ENCODE measurements around the gene NUP54.

Gene NUP54

DNA sequence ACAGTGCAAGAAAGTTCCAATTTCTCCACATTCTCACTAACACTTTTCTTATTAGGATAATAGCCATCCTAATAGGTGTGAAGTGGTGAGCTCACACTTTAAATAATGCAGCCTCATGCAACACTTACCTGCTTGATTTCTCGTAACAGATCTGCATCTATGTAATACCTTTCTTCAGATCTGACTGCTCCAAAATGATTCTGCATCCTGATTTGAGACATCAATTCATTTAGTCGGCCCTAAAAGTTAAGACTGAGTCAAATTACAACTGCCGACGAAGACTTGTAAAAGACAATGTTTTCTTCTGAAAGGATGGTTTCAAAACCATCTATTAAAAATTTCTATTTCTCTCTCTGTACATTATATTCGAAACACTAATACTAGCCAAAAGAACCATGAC is 30.7 kb downstream of the NUP54 start:
- Histone ChIP-seq H2AFZ (ENCODE audit: low read depth, low read length, severe bottlenecking) (no peak overlapping the region), H3F3A (ENCODE audit: insufficient read depth) (no peaks in the 10 kb centered on the region), H3K27me3 (ENCODE audit: low read length) (no peaks in the 10 kb centered on the region), H3K9ac (ENCODE audit: low read length) (no peak overlapping the region), H3K36me3 (ENCODE audit: low read length) (peaks cover 14% of the 10 kb centered on the region; the same call in 1 of the 2 replicates), H4K20me1 (ENCODE audit: low read depth, low read length) (no peaks in the 10 kb centered on the region), H3K9me2 (replicated peaks; ENCODE audit: insufficient read depth, low read length) (no peaks in the 10 kb centered on the region), H3K4me3 (ENCODE audit: insufficient read depth, low read length, poor library complexity, severe bottlenecking) (no peak overlapping the region), H3K27ac (ENCODE audit: low read depth, low read length) (no peak overlapping the region), H3K4me2 (ENCODE audit: low read depth, low read length, poor library complexity, severe bottlenecking) (no peak overlapping the region), H3K9me3 (ENCODE audit: insufficient read depth, low read length) (no peaks in the 10 kb centered on the region), H3K79me2 (ENCODE audit: insufficient read depth, low read length) (no peaks in the 10 kb centered on the region)
- TF ChIP-seq EZH2phosphoT487 (conservative IDR thresholded peaks at IDR 0.05; ENCODE audit: low read length) = no peak
- TF ChIP-seq, protein P1, sequence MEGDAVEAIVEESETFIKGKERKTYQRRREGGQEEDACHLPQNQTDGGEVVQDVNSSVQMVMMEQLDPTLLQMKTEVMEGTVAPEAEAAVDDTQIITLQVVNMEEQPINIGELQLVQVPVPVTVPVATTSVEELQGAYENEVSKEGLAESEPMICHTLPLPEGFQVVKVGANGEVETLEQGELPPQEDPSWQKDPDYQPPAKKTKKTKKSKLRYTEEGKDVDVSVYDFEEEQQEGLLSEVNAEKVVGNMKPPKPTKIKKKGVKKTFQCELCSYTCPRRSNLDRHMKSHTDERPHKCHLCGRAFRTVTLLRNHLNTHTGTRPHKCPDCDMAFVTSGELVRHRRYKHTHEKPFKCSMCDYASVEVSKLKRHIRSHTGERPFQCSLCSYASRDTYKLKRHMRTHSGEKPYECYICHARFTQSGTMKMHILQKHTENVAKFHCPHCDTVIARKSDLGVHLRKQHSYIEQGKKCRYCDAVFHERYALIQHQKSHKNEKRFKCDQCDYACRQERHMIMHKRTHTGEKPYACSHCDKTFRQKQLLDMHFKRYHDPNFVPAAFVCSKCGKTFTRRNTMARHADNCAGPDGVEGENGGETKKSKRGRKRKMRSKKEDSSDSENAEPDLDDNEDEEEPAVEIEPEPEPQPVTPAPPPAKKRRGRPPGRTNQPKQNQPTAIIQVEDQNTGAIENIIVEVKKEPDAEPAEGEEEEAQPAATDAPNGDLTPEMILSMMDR (IDR thresholded peaks at IDR 0.05; ENCODE audit: insufficient read depth, low read length, poor library complexity, severe bottlenecking) = no peak

DNA sequence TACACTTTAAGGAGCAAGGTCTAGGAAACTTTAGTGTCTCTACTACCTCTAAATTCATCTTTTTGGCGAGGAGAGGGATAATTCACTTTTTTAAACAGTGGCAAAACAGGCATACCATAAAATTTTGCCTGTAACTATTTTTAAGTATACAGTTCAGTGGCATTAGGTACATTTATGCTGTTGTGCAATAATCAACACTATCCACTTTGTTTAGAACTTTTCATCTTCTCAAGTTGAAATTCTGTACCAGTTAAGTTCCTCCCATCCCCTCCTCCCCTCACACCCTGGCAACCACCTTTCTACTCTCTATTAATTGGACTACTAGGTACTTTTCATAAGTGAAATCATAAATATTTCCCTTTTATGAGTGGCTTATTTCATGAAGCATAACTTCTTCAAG is 31.4 kb downstream of the NUP54 start:
- no peak for TF ChIP-seq EZH2phosphoT487 (conservative IDR thresholded peaks at IDR 0.05; ENCODE audit: low read length)
- TF ChIP-seq, protein P1 (IDR thresholded peaks at IDR 0.05; ENCODE audit: insufficient read depth, low read length, poor library complexity, severe bottlenecking) = no peak
- Histone ChIP-seq H3K27ac (ENCODE audit: low read depth, low read length) (no peak overlapping the region), H3F3A (ENCODE audit: insufficient read depth) (no peaks in the 10 kb centered on the region), H3K27me3 (ENCODE audit: low read length) (no peaks in the 10 kb centered on the region), H3K79me2 (ENCODE audit: insufficient read depth, low read length) (no peaks in the 10 kb centered on the region), H3K9ac (ENCODE audit: low read length) (no peak overlapping the region), H2AFZ (ENCODE audit: low read depth, low read length, severe bottlenecking) (no peak overlapping the region), H3K36me3 (ENCODE audit: low read length) (peaks cover 14% of the 10 kb centered on the region; the same call in 1 of the 2 replicates), H3K4me2 (ENCODE audit: low read depth, low read length, poor library complexity, severe bottlenecking) (no peak overlapping the region), H3K9me2 (replicated peaks; ENCODE audit: insufficient read depth, low read length) (no peaks in the 10 kb centered on the region), H3K9me3 (ENCODE audit: insufficient read depth, low read length) (no peaks in the 10 kb centered on the region), H4K20me1 (ENCODE audit: low read depth, low read length) (no peaks in the 10 kb centered on the region), H3K4me3 (ENCODE audit: insufficient read depth, low read length, poor library complexity, severe bottlenecking) (no peak overlapping the region)

DNA sequence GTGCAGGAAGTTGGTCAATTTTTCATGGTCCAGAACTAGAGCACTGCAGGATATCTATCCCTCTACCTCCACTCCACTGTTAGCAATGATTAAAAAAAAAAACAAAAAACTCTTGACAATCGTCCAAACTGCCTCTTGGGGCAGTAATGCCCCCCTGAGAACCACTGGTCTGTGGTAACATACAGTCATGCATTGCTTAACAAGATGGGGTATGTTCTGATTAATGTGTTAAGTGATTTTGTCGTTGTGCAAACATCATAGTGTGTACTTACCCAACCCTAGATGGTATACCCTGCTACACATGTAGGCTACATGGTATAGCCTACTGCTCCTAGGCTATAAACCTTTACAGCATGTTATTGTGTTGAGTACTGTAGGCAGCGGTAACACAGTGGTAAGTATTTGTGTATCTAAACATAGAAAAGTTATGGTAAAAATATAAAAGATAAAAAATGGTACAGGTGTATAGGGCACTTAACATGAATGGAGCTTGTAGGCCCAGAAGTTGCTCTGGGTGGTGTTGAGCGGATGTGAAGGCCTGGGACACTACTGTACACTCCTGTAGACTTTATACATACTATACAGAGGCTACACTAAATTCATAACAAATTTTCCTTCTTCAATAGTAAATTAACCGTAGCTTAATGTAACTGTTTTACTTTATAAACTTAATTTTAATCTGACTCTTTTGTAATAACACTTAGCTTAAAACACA is 39.6 kb downstream of the NUP54 start:
- Histone ChIP-seq H3K36me3 (ENCODE audit: low read length) (no peaks in the 10 kb centered on the region), H3F3A (ENCODE audit: insufficient read depth) (no peaks in the 10 kb centered on the region), H2AFZ (ENCODE audit: low read depth, low read length, severe bottlenecking) (no peak overlapping the region), H3K79me2 (ENCODE audit: insufficient read depth, low read length) (no peaks in the 10 kb centered on the region), H3K9ac (ENCODE audit: low read length) (no peak overlapping the region), H3K27ac (ENCODE audit: low read depth, low read length) (no peak overlapping the region), H3K4me3 (ENCODE audit: insufficient read depth, low read length, poor library complexity, severe bottlenecking) (no peak overlapping the region), H3K4me2 (ENCODE audit: low read depth, low read length, poor library complexity, severe bottlenecking) (no peak overlapping the region), H3K9me2 (replicated peaks; ENCODE audit: insufficient read depth, low read length) (no peaks in the 10 kb centered on the region), H3K27me3 (ENCODE audit: low read length) (no peaks in the 10 kb centered on the region), H3K9me3 (ENCODE audit: insufficient read depth, low read length) (no peaks in the 10 kb centered on the region), H4K20me1 (ENCODE audit: low read depth, low read length) (no peaks in the 10 kb centered on the region)
- TF ChIP-seq EZH2phosphoT487 (conservative IDR thresholded peaks at IDR 0.05; ENCODE audit: low read length) = no peak
- TF ChIP-seq, protein P1 (IDR thresholded peaks at IDR 0.05; ENCODE audit: insufficient read depth, low read length, poor library complexity, severe bottlenecking) = no peak

Data from SU-DHL-6 (cell line).